Thoracic aorta (tissue), 2 donors: Measurements from ENCODE around the gene ARHGEF6. TPM values are rescaled to one million over a fixed set of nuclear protein-coding genes. Genes with fewer than 3 reads are reported as not detected.

ENCODE experiments used
- ATAC-seq: fragments of 150-250 bp; one replicate; pipeline ENCODE4 v1.8.0; 2017; ENCODE audit warnings: low read depth; ENCODE audit not compliant: insufficient number of reproducible peaks, low FRiP score
- DNase-seq: peaks from one replicate; pipeline ENCODE4 v3.0.0-alpha.2; 2020; ENCODE audit warnings: low spot score
- H3K27ac ChIP-seq, 2 donors: fragments of 200-600 bp; sonication (generic); 1 replicate in 1 of 2; 2 replicates in 1 of 2; pipeline ENCODE4 v1.5.1; 2016; ENCODE audit warnings: mild to moderate bottlenecking in 2 of 2, moderate library complexity in 2 of 2
- H3K27me3 ChIP-seq: fragments of 200-600 bp; sonication (generic); replicated peaks from 2 replicates; pipeline ENCODE4 v1.6.0; 2016; ENCODE audit warnings: mild to moderate bottlenecking; ENCODE audit not compliant: insufficient read depth
- H3K36me3 ChIP-seq: fragments of 200-600 bp; sonication (generic); one replicate; pipeline ENCODE4 v1.5.1; 2016
- H3K4me1 ChIP-seq, 2 donors: fragments of 200-600 bp; sonication (generic); 1 replicate in 1 of 2; 2 replicates in 1 of 2; pipeline versions ENCODE4 v1.5.1 to v1.6.0; 2016; ENCODE audit warnings: low read depth in 2 of 2, mild to moderate bottlenecking in 1 of 2; ENCODE audit not compliant: control insufficient read depth in 1 of 2
- H3K4me3 ChIP-seq: fragments of 200-600 bp; sonication (generic); 2 replicates; pipeline ENCODE4 v1.5.1; 2016; ENCODE audit warnings: mild to moderate bottlenecking
- H3K9me3 ChIP-seq: fragments of 200-600 bp; sonication (generic); 2 replicates; pipeline ENCODE4 v1.5.1; 2016
- CTCF ChIP-seq: fragments of 200-600 bp; sonication (generic); IDR thresholded peaks from one replicate; pipeline ENCODE4 v1.5.1; 2019; ENCODE audit warnings: antibody characterized with exemption
- total RNA-seq, 2 donors: library from RNA; depleted of rRNA; stranded (reverse); fragments of >200 nt; gene quantifications; one replicate each; pipeline versions ENCODE4 v1.1.0 to v1.2.3, GENCODE V29; 2016

The ARHGEF6 gene
- total RNA-seq, 2 donors from 2014 or later: 25.7 to 34.8 TPM

GRCh38 chrX:136694431-136695087 is 86.2 kb downstream of the ARHGEF6 start:
- Histone ChIP-seq H3K36me3 (peaks cover under 1% of the 10 kb centered on the region), H3K4me3 (no peak overlapping the region), H3K27me3 (no peaks in the 10 kb centered on the region), H3K4me1 (no peaks in the 10 kb centered on the region), H3K9me3 (no peaks in the 10 kb centered on the region), H3K27ac (no peak overlapping the region)
- DNase-seq (no peak), ATAC-seq (no peak)
- peak; percentile 37 for TF ChIP-seq CTCF

GRCh38 chrX:136692271-136692670 is 88.5 kb downstream of the ARHGEF6 start:
- DNase-seq (no peak), ATAC-seq (no peak)
- no peaks in the 10 kb centered on the region for H3K9me3 ChIP-seq
- no peaks in the 10 kb centered on the region for H3K4me1 ChIP-seq
- peaks cover 6% of the 10 kb centered on the region for H3K36me3 ChIP-seq
- H3K4me3 ChIP-seq: no peak overlapping the region
- no peak for TF ChIP-seq CTCF
- no peak overlapping the region for H3K27ac ChIP-seq
- no peaks in the 10 kb centered on the region for H3K27me3 ChIP-seq

DNA sequence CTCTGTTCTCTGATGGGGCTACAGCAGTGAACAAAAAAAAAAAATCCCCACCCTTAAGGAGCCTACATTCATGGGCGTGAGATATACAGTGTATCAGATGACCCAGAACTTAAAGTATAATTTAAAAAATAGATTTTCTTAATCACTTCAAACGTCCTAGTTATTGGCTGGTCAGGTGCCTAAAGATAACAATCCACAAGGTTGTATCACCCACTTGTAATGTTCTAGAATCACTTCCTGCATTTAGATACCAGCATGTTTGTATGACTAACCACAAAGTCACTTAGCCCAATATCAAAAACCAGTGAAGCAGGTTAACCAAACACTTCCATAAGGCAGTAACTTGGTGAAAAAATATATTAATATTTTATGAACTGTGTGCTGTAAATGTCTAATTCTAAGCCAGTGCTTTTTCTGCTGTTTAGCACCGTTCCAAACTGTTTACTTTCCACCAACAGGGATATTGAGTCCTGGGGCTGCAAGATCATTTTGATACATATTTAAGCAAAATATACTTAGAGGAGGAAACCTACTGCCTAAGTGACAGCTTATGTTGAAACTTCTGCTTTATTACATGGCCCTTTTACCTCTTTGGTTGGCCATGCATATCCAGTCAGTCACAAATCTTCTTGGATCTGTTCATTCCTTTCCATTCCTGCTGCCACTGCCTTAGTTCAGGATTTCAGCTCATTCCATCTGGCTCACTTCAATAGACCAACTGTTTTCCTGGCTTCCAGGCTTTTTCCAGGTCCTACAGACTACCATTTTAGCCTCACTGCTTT is 89.5 kb downstream of the ARHGEF6 start:
- TF ChIP-seq CTCF: no peak
- no peak for DNase-seq
- Histone ChIP-seq H3K27ac (no peak overlapping the region), H3K4me3 (no peak overlapping the region), H3K36me3 (peaks cover 6% of the 10 kb centered on the region), H3K4me1 (no peaks in the 10 kb centered on the region), H3K27me3 (no peaks in the 10 kb centered on the region), H3K9me3 (no peaks in the 10 kb centered on the region)
- ATAC-seq: no peak

DNA sequence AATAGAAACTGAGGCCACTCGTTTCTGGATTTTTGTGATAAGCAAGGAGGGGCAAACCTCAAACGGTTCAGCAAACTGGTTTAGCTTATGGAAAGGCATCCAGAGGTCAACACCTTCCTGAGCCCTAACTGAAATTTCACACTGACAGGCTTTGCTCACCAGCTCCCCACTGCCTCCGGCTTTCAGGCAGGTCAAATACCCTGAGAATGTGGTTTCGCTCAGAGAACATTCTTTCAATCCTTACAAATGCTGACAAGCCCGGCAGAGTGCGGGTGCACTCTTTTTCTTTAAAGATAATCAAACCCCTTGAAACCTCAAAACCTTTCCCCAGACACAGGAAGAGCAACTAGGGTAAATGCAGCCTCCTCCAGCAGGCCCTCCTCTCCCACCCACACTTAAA is 91.3 kb downstream of the ARHGEF6 start:
- Histone ChIP-seq H3K9me3 (no peaks in the 10 kb centered on the region), H3K4me1 (no peaks in the 10 kb centered on the region), H3K27me3 (no peaks in the 10 kb centered on the region), H3K36me3 (peaks cover 6% of the 10 kb centered on the region), H3K4me3 (no peak overlapping the region), H3K27ac (no peak overlapping the region)
- no peak for DNase-seq
- no peak for TF ChIP-seq CTCF
- no peak for ATAC-seq

GRCh38 chrX:136687457-136687856 is 93.3 kb downstream of the ARHGEF6 start:
- Histone ChIP-seq H3K4me3 (no peak overlapping the region), H3K27ac (no peak overlapping the region), H3K4me1 (no peaks in the 10 kb centered on the region), H3K36me3 (peaks cover 11% of the 10 kb centered on the region), H3K9me3 (no peaks in the 10 kb centered on the region), H3K27me3 (no peaks in the 10 kb centered on the region)
- DNase-seq (no peak), ATAC-seq (no peak)
- no peak for TF ChIP-seq CTCF
